HG02852 (cell line): ENCODE data around the gene LHPP.

ENCODE experiments used
- ATAC-seq: cut with Tn5 transposase; IDR thresholded peaks from one replicate; pipeline ENCODE4 v1.9.1; 2021; ENCODE audit warnings: mild to moderate bottlenecking, moderate library complexity; ENCODE audit not compliant: unreplicated experiment

The LHPP gene

DNA sequence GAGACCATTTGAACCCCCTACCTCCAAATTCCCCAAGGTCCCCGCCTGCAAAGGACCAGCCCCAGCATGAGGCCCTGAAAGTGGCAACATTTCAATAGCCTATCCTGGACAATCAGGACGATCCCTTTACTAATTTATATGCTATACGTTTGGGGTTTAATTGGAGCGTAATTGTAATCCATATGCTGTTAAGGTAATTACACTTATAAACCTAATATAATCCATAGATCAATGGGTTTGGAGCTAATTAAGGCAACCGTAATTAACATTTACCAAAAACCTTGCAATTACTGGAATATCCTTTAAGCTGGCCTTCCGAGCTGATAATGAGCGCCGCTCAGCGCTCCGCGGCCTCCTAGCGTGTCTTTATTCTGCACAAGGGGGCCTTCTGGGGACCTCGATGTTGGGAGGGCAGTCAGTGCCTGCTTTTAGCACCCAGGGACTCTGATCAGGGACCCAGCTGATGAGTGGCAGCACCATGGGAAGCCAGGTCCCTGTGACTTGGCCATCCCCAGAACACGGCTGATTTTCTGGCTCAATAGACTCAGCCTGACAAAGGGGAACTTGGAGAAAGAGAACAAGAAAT, 91.2 kb downstream of the LHPP start:
- ATAC-seq, result no peak

DNA sequence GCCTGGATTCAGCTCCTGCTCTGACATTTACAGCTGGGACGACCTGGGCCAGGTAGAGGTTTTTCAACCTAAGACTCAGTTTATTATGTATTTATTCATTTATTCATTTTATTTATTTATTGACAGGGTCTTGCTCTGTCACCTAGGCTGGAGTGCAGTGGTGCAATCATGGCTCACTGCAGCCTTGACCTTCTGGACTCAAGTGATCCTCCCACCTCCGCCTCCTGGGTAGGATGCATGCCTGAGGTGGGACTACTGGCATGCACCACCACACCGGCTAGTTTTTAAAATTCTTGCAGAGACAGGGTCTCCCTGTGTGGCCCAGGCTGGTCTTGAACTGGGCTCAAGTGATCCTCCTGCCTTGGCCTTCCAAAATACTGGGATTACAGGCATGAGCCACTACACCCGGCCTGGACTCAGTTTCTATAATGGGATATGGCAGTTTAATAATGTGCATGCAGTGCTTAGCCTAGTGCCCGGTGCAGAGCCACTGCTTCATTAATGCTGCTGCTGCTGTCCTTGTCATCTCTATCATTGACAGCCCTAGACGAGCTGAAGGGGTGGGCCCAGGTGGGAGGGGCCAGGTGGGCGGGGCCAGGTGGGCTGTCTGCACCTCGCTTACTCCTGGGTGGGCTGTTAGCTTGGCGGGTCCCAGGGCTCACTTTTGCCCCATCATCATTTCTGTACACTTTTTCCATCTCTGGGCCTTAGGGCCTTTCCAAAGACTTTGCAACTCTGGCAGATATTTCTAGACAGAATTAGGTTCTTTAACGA, 92.6 kb downstream of the LHPP start:
- no peak for ATAC-seq

DNA sequence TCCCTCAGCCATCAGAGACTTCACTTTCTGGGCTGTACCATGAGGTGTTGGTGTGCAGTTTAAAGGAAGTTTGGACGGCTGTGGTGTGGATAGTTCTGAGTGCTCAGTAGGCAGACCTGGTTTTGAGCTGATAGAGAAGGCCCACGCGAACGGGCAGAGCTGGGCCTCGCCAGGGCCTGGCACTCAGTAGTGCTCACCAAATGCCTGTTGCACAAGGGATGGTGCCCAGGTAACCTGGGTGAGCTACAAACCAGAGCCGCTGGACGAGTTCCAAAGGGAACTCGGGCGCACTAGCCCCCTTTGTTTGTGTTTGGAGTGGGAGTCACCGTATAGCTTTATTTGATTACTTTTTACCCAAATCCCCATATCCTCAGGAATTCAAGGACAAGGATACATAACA, 95.5 kb downstream of the LHPP start:
- no peak for ATAC-seq

DNA sequence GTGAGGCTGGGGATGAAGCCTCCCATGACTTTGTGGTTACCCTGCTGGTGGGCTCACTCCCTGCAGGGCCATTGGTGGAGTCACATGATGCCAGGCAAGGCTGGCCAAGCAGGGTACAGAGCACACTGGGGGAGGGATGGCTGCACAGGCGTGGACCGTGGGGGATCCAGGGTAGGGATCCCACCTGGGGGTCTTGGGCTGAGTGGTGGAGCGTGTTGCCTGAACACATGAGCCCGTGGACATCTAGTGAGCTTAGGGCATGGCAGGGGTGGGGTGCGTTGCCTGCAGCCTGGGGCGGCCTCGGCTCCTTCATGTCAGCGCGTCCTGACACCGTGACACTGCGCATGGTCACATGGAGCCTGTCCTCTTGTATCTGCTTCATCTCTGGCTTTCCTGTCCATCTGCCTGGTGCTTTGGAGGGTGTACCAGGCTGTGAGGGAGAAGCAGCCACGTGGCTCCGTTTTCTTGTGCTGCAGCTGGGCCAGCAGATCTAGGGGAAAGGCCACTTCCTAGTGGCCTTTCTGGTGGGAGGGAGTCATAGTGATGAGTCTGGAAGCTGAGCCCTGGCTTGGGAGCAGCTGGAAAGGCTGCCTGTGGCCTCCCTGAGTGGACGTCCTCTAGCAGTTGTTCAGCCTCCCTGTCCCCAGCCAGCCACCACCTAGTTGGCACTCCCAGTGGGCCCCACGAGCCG, 96.2 kb downstream of the LHPP start:
- ATAC-seq, result no peak

DNA sequence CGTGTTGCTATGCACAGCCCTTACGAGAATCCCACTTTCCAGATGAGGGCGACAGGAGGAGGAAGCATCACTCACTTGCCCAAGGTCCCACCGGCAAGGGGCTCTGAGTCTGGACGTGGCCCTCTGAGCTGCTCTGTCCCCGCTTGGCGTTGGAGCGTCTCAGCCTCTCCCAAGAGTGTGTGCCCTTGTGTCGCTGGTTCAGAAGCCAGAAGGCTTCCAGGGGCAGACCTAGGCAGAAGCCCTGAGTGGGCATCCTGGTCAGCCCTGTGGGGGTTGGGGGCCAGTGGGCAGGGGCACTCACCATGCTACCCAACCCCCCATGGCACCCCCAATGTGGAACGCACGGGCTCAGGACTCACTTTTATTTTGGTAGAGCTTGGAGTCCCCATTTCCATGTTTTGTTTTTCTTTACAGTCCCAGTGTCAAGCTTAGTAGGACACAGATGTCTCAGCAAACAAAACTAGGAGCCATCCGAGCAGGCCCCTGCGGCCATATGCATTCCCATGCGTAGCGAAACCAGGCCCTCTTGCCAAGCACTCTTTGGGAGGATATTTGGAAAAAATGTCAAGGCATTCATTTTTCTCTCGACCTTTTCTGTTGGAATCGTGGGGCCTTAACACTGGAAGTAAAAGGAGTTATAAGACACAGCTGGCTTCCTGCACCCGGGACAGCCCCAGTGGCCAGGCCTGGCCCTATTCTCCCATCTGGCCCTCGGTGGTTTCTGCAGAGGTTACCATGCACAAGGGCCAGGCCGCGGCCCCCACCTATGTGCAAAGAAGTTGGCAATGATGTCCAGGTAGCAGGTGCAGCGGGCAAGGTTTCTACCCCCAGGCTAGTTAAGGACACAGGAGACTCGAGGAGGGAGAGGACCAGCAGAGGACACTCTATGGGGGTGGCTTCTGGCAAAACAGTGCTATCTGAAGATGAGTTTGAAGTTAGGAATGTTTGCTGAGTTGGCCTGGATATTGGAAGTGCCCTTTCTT, 97.0 kb downstream of the LHPP start:
- ATAC-seq, result no peak

GRCh38 chr10:124559372-124560132, 97.9 kb downstream of the LHPP start:
- ATAC-seq, result no peak

GRCh38 chr10:124560377-124561105, 98.9 kb downstream of the LHPP start:
- ATAC-seq, result no peak

- ATAC-seq, result no peak
These were observed 99.6 kb downstream of the LHPP start for GRCh38 chr10:124561206-124561605.

DNA sequence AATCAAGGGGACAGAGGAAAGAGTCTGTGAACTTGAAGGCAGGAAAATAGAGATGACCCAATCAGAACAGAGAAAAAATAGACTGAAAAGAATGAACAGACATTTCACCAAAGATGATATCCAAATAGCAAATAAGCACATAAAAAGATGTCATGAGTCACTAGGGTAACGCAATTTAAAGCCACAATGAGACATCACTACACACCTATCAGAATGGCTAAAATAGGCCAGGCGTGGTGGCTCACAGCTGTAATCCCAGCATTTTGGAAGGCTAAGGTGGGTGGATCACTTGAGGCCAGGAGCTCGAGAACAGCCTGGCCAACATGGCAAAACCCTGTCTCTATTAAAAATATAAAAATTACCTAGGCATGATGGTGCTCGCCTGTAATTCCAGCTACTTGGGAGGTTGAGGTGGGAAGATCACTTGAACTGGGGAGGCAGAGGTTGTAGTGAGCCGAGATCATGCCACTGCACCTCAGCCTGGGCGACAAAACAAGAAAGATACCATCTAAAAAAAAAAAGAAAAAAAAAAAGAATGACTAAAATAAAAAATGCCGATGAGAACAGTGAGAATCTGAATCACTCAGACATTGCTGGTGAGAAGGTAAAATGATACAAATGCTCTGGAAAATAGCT, 100.9 kb downstream of the LHPP start:
- no peak for ATAC-seq

GRCh38 chr10:124563320-124564040, 101.9 kb downstream of the LHPP start:
- no peak for ATAC-seq

- ATAC-seq, result no peak
These were observed 103.3 kb downstream of the LHPP start for GRCh38 chr10:124564881-124565280.

DNA sequence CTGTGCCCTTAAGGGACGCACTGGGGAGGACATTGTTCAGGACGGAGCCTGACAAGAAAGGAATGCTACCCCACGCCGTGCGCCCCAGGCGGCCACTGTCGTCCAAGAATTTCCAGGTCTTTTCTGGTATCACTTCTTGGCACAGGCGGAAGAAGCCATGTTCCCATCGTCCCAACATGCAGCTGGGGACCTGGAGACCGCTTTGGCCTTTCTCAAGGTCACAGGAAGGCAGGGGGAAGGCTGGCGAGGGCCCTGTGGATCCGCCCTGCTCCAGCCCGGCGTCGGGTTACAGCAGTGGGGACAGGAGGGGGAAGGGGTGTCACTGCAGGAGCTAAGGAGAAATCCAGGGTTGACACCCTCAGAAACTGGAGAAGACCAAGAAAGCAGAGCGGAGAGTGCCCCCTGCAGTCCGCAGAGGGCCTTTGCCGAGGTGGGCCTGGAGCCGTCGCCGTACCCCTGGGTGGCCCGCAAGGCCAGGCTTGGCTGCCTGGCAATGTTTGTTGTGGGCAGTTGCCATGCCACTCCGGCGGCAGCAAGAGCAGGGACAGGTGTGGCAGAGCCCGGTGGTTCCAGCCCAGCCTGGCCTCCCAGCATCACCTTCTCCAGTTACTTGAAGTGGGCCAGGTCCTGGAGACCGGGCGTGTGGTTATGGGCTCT, 104.1 kb downstream of the LHPP start:
- no peak for ATAC-seq

GRCh38 chr10:124566222-124566888, 104.7 kb downstream of the LHPP start:
- ATAC-seq, result no peak

DNA sequence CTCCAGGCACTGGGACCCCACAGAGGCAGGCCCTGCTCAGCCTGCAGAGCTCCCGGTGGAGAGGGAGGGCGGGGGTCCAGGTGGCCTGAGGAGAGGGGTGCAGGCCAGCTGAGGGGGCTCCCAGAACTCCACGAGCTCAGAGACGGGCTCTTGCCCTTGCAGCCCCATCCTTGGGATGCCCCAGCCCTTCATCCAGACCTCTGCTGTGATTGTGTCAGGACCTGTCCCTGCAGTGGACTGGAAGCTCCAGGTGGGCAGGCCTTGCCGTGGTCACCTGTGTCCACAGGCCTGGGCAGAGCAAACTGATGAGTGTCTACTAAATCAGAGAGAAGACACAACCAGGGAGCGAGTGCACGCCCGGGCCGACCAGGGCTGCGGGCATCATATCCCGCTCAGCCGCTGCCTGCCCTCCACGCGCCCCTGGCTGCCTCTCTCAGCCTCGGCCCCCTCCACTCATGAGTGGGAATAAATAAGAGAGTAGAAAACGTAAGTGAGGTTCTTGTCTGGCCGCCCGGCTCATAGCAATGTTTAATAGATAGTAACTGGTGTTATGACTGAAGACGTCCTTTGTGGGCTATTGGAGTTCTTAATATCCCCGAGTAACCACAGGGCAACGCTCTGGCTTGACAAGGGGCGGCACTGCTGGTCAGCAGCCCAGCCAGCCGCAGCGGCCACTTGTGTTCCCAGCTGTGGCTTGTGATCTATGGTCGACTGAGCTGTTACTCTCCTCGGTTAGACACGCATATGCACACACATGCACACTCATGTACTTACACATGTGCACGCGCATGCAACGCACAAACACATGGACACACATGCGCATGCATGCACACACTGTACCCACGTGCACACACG, 105.6 kb downstream of the LHPP start:
- ATAC-seq, result no peak

- ATAC-seq, result no peak
These were observed 106.7 kb downstream of the LHPP start for GRCh38 chr10:124568339-124568738.

DNA sequence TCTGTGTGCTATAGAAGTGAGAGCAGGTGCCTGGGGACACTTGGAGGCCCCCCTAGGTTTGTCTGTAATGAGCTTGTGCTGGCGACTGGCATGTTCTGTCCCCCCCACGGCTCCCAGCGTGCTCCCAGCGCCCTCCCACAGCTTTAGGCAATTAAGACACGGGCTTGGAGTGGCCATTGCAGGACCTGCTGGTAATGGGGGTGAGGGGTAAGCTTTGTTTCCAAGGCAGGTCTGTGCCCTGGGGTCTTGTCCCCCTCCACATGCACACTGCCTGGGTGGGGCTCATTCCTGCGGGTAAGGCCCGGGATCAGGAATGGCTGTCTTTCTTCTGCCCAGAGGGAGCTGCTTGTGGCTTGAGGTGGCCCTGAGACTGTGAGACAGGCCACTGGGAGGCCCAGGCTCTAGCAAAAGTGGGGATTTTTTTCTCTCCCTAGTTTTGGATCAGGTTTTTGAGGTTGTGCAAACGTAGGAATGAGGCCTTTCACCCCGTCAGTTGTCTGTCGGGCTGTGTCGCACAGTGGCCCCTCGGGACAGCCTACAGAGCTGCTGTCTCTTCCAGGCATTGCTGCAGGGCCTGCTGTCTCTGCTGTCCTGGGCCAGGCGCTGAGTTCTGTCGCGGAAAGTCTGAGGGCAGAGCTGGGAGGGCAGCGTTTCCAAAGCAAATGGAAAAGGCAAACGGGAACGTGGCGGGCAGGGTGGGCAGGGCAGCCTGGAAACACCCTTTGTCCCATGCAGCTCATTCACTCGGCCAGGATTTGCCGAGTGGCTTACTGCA, 107.4 kb downstream of the LHPP start:
- no peak for ATAC-seq
